GM12892 (cell line): Measurements from ENCODE around the gene RRAD.

Experiments used
- DNase-seq: peaks from one replicate; pipeline ENCODE4 v3.0.0; 2011; ENCODE audit not compliant: insufficient read length
- FAIRE-seq: peaks from 2 replicates; lab custom pipeline; 2011; peaks lifted over from hg19 to GRCh38; lab: Jason Lieb, UNC
- POLR2A ChIP-seq: IDR thresholded peaks from 2 replicates; pipeline ENCODE4 v1.6.1; 2011; ENCODE audit warnings: low read depth, low read length, control low read depth
- POLR2AphosphoS5 ChIP-seq: IDR thresholded peaks from 2 replicates; pipeline ENCODE4 v1.6.1; 2011; ENCODE audit warnings: low read depth, low read length, control low read depth
- TAF1 ChIP-seq: IDR thresholded peaks from 2 replicates; pipeline ENCODE4 v1.6.1; 2011; ENCODE audit warnings: low read depth, mild to moderate bottlenecking, control low read depth, low read length, borderline replicate concordance

Gene RRAD

DNA sequence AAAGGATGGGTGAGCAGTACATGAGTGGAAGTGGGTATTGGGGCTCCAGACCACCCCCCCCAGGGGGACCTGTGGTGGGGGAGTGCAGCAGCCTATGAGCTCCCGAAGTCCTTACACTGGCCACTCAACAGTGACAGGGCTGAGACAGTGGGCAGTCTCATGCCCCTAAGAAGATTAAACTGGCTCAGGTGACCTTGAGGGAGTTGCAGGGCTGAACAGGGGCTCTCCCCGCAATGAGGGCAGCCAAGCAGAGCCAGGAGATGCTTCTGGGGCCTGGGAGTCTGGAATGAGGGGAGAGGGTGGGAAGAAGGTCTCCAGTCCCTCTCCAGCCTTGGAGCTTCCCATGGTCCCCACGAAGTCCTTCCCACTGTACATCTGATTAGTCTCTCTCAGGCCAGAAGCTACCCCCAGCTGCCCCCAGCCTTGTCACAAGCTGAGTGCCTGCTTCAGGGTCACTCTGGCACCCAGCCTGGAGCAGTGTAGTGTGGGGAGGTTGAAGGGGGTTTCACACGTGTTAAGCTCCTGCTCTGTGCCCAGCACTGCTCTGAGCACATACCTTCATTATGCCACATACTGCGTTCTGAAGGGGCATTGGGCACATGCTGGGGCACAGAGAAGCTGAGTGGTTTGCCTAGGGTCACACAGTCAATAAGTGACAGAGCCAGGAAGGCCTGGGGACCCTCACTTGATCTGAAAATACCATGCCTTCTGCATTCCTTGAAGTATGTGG, 5.6 kb downstream of the RRAD start:
- FAIRE-seq (no peak), DNase-seq (no peak)
- TF ChIP-seq TAF1, result no peak
- TF ChIP-seq POLR2A, result no peak
- TF ChIP-seq POLR2AphosphoS5, result no peak

DNA sequence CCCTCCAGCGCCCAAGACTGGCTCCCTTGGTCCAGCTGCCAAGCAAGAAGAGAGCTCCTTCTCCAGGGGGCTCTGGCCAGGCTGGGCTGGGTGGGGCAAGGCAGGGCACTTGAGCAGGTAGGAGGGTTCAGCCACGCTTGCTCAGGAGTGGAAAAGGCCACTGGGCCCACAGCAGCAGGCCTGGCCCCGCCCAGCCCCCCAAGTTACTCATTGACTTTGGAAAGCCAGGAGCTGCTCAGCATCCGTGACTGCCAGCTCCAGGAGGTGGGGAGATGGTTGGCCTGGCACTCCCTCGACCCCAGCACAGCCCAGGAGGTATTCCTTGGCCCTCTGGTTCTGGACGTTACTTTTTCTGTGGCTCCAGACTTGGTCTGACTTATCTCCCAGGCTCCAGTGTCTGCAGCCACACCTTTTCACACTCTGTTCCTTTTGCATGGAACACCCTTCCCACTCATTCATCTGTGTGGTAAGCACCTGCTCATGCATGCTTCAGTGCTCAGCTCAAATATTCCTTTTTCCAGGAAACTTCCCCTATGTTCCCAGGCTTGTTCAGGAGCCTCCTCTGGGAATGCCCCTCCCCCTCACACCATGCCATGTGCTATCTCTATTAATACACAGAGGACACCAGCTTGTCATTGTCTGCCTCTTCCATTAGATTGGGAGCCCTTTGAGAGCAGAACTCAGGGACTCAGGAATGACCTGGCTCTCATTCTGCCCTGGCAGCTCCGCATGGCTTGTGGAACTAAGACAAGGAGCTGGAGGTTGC, 6.3 kb downstream of the RRAD start, which contains the start of gene CDH16:
Gene CDH16 (minus strand): TSS at position 83 of the 766 bp plus-strand sequence. CDS start 820 bp downstream, outside the sequence.
- TF ChIP-seq TAF1, result no peak
- TF ChIP-seq POLR2AphosphoS5, result no peak
- TF ChIP-seq POLR2A, result no peak
- no peak for DNase-seq
- FAIRE-seq, result no peak

DNA sequence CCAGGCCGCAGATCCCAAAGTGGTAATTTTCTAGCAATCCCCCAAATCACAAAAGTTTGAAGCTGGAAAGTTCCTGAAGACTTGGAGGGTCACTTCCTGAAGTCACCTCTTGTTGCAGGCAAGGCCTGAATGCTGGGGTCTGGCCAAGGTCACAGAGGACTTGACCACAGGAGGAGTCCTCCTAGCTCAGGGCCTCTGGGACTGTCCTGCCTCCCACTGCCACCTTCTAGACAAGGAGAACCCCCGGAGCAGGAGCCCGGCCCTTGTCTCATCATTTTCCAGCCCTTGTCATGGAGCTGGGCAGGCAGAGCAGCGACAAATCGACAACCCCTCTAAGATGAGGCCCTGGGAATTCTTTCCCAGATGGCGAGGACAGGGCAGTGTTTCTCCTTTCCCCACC, 7.0 kb downstream of the RRAD start:
- no peak for DNase-seq
- no peak for TF ChIP-seq POLR2AphosphoS5
- no peak for FAIRE-seq

DNA sequence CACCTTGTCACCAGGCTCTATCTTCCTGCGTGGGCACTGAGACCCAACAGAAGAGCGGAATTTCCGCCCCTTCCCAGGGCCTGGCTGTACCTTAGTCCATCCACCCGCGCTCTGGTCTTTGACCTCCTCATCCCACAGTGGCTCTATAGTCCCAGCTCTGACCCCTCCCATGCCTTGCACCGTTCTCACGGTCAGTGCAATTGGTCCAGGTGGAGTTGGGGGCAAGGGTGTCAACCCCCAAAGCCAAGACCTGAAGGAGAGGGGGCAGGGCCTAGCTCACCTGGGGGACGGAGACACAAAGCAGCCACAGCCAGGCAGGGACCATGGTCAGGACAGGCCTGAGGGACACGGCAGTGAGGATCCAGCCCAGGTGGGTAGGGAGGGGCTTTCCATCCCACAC, 7.6 kb downstream of the RRAD start:
- no peak for DNase-seq
- no peak for FAIRE-seq
- no peak for TF ChIP-seq POLR2A
- no peak for TF ChIP-seq TAF1
- no peak for TF ChIP-seq POLR2AphosphoS5

DNA sequence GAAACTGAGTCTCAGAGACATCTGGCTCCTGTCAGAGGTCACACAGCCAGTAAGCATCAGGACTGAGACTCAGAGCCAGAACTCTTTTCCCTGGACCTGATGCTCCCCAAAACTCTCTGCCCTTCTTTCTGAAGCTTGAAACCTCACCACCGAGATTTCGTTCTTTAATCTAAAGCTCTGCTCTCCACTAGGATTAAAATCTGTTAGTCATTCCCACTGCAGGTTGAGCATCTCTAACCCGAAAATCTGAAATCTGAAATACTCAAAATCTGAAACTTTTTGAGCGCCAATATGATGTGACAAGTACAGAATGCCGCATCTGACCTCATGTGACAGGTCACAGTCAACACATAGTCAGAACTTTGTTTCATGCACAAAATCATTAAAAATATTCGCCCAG, 8.8 kb downstream of the RRAD start:
- DNase-seq (no peak), FAIRE-seq (no peak)
- TF ChIP-seq POLR2A (no peak), TAF1 (no peak), POLR2AphosphoS5 (no peak)

DNA sequence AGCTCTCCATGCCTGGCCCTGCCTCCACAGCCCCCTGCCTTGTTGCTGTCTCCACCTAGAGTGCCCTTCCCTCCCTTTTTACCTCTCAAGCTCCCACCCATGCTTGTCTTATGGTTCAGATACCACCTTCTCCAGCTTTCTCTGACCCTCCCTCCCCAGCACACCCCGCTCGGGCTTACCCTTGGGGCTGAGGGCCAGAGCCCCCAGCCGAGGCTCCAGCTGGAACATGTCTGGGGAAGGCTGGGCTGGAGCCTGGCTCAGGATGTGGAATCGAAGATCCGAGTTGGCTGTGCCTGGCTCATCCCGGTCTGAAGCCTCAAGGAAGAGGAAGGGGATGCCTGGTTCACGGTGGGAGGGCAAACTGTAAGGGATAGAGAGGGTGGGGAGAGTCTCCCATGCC, 10.3 kb downstream of the RRAD start:
- TF ChIP-seq POLR2AphosphoS5 (no peak), POLR2A (no peak), TAF1 (no peak)
- DNase-seq, result no peak
- no peak for FAIRE-seq

DNA sequence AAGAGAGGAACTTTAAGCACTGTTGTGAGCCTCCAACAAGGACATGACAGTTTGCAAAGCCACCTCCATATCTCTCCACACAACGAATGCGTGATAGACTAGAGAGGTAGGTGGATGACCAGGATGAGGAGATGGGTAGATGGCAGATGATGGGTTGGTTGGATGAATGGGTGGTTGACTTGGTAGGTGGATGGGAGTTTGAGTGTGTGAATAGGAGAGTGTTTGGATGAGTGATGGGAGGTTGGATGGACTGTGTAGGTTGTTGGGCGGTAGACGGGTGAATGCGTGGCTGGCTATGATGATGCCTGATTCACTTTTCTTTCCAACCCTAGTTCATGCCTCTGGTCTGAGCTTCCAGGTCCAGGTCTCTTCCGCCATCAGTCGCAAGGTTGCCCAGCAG, 10.8 kb downstream of the RRAD start:
- DNase-seq (no peak), FAIRE-seq (no peak)
- TF ChIP-seq POLR2A (no peak), POLR2AphosphoS5 (no peak), TAF1 (no peak)

DNA sequence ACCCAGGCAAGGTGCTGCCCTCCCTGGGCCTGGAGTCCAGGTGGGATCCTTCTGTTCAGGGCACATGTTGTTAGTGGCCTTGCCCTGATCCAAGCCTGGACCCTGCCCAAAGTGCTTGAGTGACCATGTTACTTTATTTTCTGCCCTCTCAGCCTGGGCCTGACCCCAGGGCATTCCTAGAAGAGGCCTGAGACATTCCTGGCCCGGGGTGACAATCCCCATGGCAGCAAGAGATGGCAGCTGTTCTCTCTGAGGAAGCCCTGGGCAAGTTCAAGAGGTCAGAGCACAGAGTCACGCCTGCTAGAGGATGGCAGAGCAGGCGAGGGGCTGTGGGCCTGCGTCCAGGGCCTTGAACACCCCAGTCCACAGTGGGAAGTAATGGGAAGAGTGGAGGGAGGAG, 11.6 kb downstream of the RRAD start:
- no peak for TF ChIP-seq POLR2A
- TF ChIP-seq TAF1, result no peak
- no peak for TF ChIP-seq POLR2AphosphoS5
- no peak for DNase-seq
- no peak for FAIRE-seq

DNA sequence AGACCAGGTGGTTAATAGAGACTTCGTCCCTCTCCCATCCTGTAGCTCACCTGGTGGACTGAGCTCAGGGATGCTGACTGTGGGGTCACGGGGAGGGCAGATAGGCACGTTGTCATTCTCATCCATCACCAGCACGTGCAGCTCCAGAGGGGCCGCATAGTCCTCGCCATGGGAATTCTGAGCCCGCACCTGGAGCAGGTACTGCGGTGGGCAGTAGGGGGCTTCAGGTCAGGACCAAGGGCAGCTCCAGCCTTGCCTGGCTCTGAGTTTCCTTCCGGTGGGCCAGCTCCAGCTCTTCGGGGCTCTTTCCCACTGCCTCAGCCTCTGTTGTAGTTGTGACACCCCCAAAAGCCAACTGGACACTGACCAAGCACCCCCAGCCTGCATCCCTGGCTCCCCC, 12.3 kb downstream of the RRAD start:
- FAIRE-seq, result no peak
- DNase-seq, result no peak
- TF ChIP-seq POLR2AphosphoS5 (no peak), POLR2A (no peak)

DNA sequence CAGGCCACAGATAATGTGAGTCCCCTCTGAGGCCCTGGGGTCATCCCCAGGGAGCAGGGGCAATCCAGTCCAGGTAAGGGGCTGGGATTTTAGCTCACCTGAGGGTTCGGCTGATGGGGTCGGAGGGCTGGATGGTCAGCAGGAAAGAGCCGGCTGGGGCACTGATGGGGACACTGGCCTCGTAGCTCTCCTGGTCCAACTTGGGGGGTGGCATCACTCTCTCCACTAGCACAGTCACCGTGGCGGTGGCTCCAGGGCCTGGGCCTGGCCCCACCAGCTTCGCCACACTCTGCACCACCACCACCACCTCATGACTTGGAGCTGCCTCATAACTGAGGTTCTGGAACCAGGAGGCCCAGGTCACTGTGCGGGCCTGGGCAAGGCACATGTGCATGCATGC, 13.5 kb downstream of the RRAD start:
- TF ChIP-seq TAF1 (no peak), POLR2AphosphoS5 (no peak), POLR2A (no peak)
- no peak for FAIRE-seq
- no peak for DNase-seq

DNA sequence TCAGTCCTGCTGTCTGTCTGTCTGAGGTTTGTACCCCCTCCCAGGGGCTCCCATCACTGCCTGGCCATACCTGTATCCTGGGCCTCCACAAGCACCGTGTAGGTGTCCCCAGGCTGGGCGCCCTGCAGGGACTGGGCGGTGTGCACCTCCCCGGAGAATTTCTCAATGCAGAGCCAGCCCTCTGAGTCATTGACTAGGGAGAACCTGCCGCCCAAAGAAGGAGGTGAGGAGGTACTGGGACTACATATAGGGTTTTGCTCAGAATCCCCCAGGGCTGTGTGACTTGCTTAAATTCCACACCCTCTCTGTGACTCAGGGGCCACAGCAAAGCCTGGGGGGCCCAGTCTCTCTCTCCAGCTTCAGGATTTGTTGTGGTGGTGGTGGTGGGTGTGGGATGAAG, 14.2 kb downstream of the RRAD start:
- DNase-seq (no peak), FAIRE-seq (no peak)
- TF ChIP-seq POLR2AphosphoS5 (no peak), POLR2A (no peak), TAF1 (no peak)
